ENCODE results near the gene CKAP2L.

DNA sequence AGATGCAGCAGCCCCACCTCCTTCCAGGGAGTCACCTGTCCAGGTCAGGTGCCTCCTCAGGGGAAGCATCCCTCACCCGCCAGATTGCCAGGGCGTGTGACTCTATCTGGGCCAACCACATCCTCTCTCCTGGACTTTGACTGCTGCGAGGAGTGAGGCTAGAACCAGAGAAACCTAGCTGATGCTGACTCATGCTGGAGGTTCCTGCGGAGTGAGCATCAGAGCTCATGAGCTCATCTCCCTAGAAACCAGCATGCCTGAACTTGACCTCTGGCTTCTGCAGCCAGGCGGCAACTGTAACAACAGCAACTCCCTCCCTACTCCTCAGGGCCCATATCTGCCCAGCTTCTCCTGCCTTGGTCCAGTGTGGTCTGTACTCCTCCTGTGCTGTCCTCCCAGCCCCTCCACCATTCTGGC, 71.9 kb downstream of the CKAP2L start:
- TF ChIP-seq, protein P1, sequence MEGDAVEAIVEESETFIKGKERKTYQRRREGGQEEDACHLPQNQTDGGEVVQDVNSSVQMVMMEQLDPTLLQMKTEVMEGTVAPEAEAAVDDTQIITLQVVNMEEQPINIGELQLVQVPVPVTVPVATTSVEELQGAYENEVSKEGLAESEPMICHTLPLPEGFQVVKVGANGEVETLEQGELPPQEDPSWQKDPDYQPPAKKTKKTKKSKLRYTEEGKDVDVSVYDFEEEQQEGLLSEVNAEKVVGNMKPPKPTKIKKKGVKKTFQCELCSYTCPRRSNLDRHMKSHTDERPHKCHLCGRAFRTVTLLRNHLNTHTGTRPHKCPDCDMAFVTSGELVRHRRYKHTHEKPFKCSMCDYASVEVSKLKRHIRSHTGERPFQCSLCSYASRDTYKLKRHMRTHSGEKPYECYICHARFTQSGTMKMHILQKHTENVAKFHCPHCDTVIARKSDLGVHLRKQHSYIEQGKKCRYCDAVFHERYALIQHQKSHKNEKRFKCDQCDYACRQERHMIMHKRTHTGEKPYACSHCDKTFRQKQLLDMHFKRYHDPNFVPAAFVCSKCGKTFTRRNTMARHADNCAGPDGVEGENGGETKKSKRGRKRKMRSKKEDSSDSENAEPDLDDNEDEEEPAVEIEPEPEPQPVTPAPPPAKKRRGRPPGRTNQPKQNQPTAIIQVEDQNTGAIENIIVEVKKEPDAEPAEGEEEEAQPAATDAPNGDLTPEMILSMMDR (IDR thresholded peaks at IDR 0.05; ENCODE audit: low read depth, low read length), result no peak
- TF ChIP-seq POLR2A (IDR thresholded peaks at IDR 0.05; ENCODE audit: extremely low read depth, insufficient read length) (no peak), MYC (IDR thresholded peaks at IDR 0.05; ENCODE audit: low read depth, low read length) (no peak)
- TF ChIP-seq, protein P2, sequence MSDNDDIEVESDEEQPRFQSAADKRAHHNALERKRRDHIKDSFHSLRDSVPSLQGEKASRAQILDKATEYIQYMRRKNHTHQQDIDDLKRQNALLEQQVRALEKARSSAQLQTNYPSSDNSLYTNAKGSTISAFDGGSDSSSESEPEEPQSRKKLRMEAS (IDR thresholded peaks at IDR 0.05; ENCODE audit: low read depth, low read length), result peak; percentile 64

Measured in NB4 (cell line).